WTC11 (cell line): ENCODE measurements around the gene HIPK2. TPM values are rescaled to one million over a fixed set of nuclear protein-coding genes. Genes with fewer than 3 reads are reported as not detected.
A peak's percentile ranks its signal among the peaks of the same experiment; 100 is the strongest.

ENCODE experiments used
- ATAC-seq: fragments of 200-7000 bp; cut with Tn5 transposase; 2 replicates; pipeline ENCODE4 v1.10.0; 2021; ENCODE audit warnings: mild to moderate bottlenecking, moderate library complexity
- CTCF ChIA-PET: fragments of 300-600 bp; sonication (Branson Sonifier 250); formaldehyde crosslinking; loops from one replicate; lab custom pipeline; 2021; ENCODE audit warnings: antibody characterized with exemption; lab: Charles Lee
- POLR2A ChIA-PET: fragments of 350-600 bp; sonication (Branson Sonifier 250); formaldehyde crosslinking; loops from one replicate; lab custom pipeline; 2021; ENCODE audit warnings: antibody characterized with exemption; lab: Charles Lee
- DNase-seq: peaks from one replicate; pipeline ENCODE4 v3.0.0; 2021; ENCODE audit warnings: low spot score
- H3K27ac Mint-ChIP-seq: 2 replicates; pipeline ENCODE4 v1.8.0; 2021; ENCODE audit warnings: mixed read lengths
- H3K27me3 Mint-ChIP-seq: 2 replicates; pipeline ENCODE4 v1.8.0; 2021; ENCODE audit warnings: low read depth, mild to moderate bottlenecking, moderate library complexity, mixed read lengths
- H3K36me3 Mint-ChIP-seq: 2 replicates; pipeline ENCODE4 v1.8.0; 2021; ENCODE audit warnings: mixed read lengths
- H3K4me1 Mint-ChIP-seq: 2 replicates; pipeline ENCODE4 v1.8.0; 2022; ENCODE audit warnings: mixed read lengths
- H3K4me3 Mint-ChIP-seq: 2 replicates; pipeline ENCODE4 v1.8.0; 2021; ENCODE audit warnings: mild to moderate bottlenecking, moderate library complexity, mixed read lengths
- H3K9me3 Mint-ChIP-seq: 2 replicates; pipeline ENCODE4 v1.8.0; 2021; ENCODE audit warnings: mixed read lengths
- AFF4 ChIP-seq: sonication (generic); formaldehyde crosslinking; IDR thresholded peaks from 2 replicates; pipeline ENCODE4 v1.8.1; 2023; ENCODE audit warnings: mild to moderate bottlenecking, missing genetic modification reagents, borderline replicate concordance
- ATF1 ChIP-seq: sonication (generic); formaldehyde crosslinking; IDR thresholded peaks from 2 replicates; pipeline ENCODE4 v1.8.1; 2023; ENCODE audit warnings: mild to moderate bottlenecking, moderate library complexity, missing genetic modification reagents
- CBFB ChIP-seq: sonication (generic); formaldehyde crosslinking; IDR thresholded peaks from 2 replicates; pipeline ENCODE4 v1.8.1; 2022; ENCODE audit warnings: mild to moderate bottlenecking, low read depth, missing genetic modification reagents
- CREB1 ChIP-seq: sonication (generic); formaldehyde crosslinking; IDR thresholded peaks from 2 replicates; pipeline ENCODE4 v1.8.0; 2023; ENCODE audit warnings: mild to moderate bottlenecking, missing genetic modification reagents
- CREM ChIP-seq: sonication (generic); formaldehyde crosslinking; IDR thresholded peaks from 2 replicates; pipeline ENCODE4 v1.8.1; 2022; ENCODE audit warnings: mild to moderate bottlenecking, missing genetic modification reagents, moderate library complexity
- EMX1 ChIP-seq: fragments of 250-450 bp; sonication (Bioruptor Pico); IDR thresholded peaks from 2 replicates; pipeline ENCODE4 v1.8.0; 2021; ENCODE audit warnings: mild to moderate bottlenecking
- FOXK1 ChIP-seq: sonication (generic); formaldehyde crosslinking; IDR thresholded peaks from 2 replicates; pipeline ENCODE4 v1.8.0; 2022; ENCODE audit warnings: mild to moderate bottlenecking, moderate library complexity, missing genetic modification reagents
- GABPB1 ChIP-seq: sonication (generic); formaldehyde crosslinking; IDR thresholded peaks from 2 replicates; pipeline ENCODE4 v1.8.1; 2023; ENCODE audit warnings: mild to moderate bottlenecking, missing genetic modification reagents
- HMGA2 ChIP-seq: fragments of 250-450 bp; sonication (Bioruptor Pico); IDR thresholded peaks from 2 replicates; pipeline ENCODE4 v1.4.0; 2021; ENCODE audit warnings: mild to moderate bottlenecking, moderate library complexity
- NFATC4 ChIP-seq: fragments of 250-450 bp; sonication (Bioruptor Pico); IDR thresholded peaks from 2 replicates; pipeline ENCODE4 v1.9.0; 2021; ENCODE audit warnings: mild to moderate bottlenecking
- NR3C1 ChIP-seq: sonication (generic); formaldehyde crosslinking; conservative IDR thresholded peaks from 2 replicates; pipeline ENCODE4 v1.8.1; 2023; ENCODE audit warnings: low read depth, mild to moderate bottlenecking, missing genetic modification reagents
- ZNF121 ChIP-seq: sonication (generic); formaldehyde crosslinking; IDR thresholded peaks from 2 replicates; pipeline ENCODE4 v1.8.0; 2023; ENCODE audit warnings: missing genetic modification reagents
- ZNF232 ChIP-seq: sonication (generic); formaldehyde crosslinking; IDR thresholded peaks from 2 replicates; pipeline ENCODE4 v1.8.0; 2022; ENCODE audit warnings: mild to moderate bottlenecking, missing genetic modification reagents
- ZNF671 ChIP-seq: fragments of 250-450 bp; sonication (Bioruptor Pico); IDR thresholded peaks from 2 replicates; pipeline ENCODE4 v1.8.0; 2021; ENCODE audit warnings: mild to moderate bottlenecking
- total RNA-seq: library from RNA; stranded (reverse); gene quantifications from 3 replicates; pipeline ENCODE4 v1.2.3, GENCODE V29; 2021
- TF ChIP-seq, protein P1 (sequence below): sonication (generic); formaldehyde crosslinking; IDR thresholded peaks from 2 replicates; pipeline ENCODE4 v1.8.0; 2022; ENCODE audit warnings: missing genetic modification reagents
- TF ChIP-seq, protein P2 (sequence below): sonication (generic); formaldehyde crosslinking; IDR thresholded peaks from 2 replicates; pipeline ENCODE4 v1.8.1; 2023; ENCODE audit warnings: mild to moderate bottlenecking, moderate library complexity, missing genetic modification reagents
- TF ChIP-seq, protein P3 (sequence below): fragments of 250-450 bp; sonication (Bioruptor Pico); IDR thresholded peaks from 2 replicates; pipeline ENCODE4 v1.9.0; 2021; ENCODE audit warnings: mild to moderate bottlenecking
- TF ChIP-seq, protein P4 (sequence below): sonication (generic); formaldehyde crosslinking; IDR thresholded peaks from 2 replicates; pipeline ENCODE4 v1.8.1; 2023; ENCODE audit warnings: mild to moderate bottlenecking, missing genetic modification reagents
- TF ChIP-seq, protein P5 (sequence below): fragments of 250-450 bp; sonication (Bioruptor Pico); IDR thresholded peaks from 2 replicates; pipeline ENCODE4 v1.8.0; 2021; ENCODE audit warnings: mild to moderate bottlenecking

The HIPK2 gene
- total RNA-seq, 1 experiment from 2014 or later, result 25.3 TPM

DNA sequence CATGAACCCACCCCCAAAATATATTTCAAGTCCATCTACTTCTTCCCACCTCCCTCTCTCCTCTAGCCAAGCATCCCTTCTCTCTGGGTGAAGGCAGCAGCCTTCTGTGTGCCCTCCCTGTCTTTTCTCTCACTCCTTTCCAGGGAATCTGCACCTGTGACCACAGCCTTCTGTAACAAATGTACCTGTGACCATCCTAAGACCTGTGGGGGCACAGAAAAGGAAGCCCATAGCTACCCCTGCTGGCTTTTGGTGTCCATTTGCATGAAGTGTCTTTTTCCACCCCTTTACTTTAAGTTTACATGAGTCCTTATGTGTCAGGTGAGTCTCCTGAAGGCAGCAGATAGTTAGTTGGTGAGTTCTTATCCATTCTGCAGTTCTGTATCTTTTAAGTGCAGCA, 49.2 kb upstream of the HIPK2 start:
- DNase-seq, result no peak
- Mint-ChIP-seq H3K27ac (no peak overlapping the region), H3K36me3 (no peaks in the 10 kb centered on the region), H3K27me3 (no peaks in the 10 kb centered on the region; the same call in 1 of the 2 replicates), H3K4me1 (peaks cover 15% of the 10 kb centered on the region), H3K4me3 (no peak overlapping the region), H3K9me3 (no peaks in the 10 kb centered on the region)
- ChIA-PET POLR2A (no interaction called here), CTCF (interaction anchor here (1.6 kb wide), 1 partner anchor 324 kb away, joined by 3 read pairs; no protein-coding TSS in a partner anchor)
- peak; percentile 56 for ATAC-seq
- TF ChIP-seq, protein P1, sequence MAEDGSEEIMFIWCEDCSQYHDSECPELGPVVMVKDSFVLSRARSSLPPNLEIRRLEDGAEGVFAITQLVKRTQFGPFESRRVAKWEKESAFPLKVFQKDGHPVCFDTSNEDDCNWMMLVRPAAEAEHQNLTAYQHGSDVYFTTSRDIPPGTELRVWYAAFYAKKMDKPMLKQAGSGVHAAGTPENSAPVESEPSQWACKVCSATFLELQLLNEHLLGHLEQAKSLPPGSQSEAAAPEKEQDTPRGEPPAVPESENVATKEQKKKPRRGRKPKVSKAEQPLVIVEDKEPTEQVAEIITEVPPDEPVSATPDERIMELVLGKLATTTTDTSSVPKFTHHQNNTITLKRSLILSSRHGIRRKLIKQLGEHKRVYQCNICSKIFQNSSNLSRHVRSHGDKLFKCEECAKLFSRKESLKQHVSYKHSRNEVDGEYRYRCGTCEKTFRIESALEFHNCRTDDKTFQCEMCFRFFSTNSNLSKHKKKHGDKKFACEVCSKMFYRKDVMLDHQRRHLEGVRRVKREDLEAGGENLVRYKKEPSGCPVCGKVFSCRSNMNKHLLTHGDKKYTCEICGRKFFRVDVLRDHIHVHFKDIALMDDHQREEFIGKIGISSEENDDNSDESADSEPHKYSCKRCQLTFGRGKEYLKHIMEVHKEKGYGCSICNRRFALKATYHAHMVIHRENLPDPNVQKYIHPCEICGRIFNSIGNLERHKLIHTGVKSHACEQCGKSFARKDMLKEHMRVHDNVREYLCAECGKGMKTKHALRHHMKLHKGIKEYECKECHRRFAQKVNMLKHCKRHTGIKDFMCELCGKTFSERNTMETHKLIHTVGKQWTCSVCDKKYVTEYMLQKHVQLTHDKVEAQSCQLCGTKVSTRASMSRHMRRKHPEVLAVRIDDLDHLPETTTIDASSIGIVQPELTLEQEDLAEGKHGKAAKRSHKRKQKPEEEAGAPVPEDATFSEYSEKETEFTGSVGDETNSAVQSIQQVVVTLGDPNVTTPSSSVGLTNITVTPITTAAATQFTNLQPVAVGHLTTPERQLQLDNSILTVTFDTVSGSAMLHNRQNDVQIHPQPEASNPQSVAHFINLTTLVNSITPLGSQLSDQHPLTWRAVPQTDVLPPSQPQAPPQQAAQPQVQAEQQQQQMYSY (CRISPR knock-in tag), result no peak
- TF ChIP-seq EMX1 (CRISPR knock-in tag) (no peak), AFF4 (CRISPR knock-in tag) (no peak)

- POLR2A ChIA-PET, result no interaction called here
- CTCF ChIA-PET, result interaction anchor here (1.0 to 1.6 kb wide), 2 partner anchors 180 to 323 kb away, joined by 3 to 4 read pairs; no protein-coding TSS in a partner anchor
- TF ChIP-seq ZNF232 (no peak), CBFB (CRISPR knock-in tag) (no peak), FOXK1 (CRISPR knock-in tag) (no peak), ATF1 (CRISPR knock-in tag) (no peak), ZNF121 (CRISPR knock-in tag) (no peak), NFATC4 (CRISPR knock-in tag) (no peak), GABPB1 (CRISPR knock-in tag) (no peak), ZNF671 (CRISPR knock-in tag) (no peak), NR3C1 (no peak), HMGA2 (no peak), CREB1 (CRISPR knock-in tag) (no peak), CREM (CRISPR knock-in tag) (no peak)
- TF ChIP-seq, protein P1 (CRISPR knock-in tag), result no peak
- TF ChIP-seq, protein P2, sequence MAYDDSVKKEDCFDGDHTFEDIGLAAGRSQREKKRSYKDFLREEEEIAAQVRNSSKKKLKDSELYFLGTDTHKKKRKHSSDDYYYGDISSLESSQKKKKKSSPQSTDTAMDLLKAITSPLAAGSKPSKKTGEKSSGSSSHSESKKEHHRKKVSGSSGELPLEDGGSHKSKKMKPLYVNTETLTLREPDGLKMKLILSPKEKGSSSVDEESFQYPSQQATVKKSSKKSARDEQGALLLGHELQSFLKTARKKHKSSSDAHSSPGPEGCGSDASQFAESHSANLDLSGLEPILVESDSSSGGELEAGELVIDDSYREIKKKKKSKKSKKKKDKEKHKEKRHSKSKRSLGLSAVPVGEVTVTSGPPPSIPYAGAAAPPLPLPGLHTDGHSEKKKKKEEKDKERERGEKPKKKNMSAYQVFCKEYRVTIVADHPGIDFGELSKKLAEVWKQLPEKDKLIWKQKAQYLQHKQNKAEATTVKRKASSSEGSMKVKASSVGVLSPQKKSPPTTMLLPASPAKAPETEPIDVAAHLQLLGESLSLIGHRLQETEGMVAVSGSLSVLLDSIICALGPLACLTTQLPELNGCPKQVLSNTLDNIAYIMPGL, result no peak
- TF ChIP-seq, protein P3, sequence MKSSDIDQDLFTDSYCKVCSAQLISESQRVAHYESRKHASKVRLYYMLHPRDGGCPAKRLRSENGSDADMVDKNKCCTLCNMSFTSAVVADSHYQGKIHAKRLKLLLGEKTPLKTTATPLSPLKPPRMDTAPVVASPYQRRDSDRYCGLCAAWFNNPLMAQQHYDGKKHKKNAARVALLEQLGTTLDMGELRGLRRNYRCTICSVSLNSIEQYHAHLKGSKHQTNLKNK (CRISPR knock-in tag), result no peak
- TF ChIP-seq, protein P4, sequence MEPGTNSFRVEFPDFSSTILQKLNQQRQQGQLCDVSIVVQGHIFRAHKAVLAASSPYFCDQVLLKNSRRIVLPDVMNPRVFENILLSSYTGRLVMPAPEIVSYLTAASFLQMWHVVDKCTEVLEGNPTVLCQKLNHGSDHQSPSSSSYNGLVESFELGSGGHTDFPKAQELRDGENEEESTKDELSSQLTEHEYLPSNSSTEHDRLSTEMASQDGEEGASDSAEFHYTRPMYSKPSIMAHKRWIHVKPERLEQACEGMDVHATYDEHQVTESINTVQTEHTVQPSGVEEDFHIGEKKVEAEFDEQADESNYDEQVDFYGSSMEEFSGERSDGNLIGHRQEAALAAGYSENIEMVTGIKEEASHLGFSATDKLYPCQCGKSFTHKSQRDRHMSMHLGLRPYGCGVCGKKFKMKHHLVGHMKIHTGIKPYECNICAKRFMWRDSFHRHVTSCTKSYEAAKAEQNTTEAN, result no peak
- TF ChIP-seq, protein P5, sequence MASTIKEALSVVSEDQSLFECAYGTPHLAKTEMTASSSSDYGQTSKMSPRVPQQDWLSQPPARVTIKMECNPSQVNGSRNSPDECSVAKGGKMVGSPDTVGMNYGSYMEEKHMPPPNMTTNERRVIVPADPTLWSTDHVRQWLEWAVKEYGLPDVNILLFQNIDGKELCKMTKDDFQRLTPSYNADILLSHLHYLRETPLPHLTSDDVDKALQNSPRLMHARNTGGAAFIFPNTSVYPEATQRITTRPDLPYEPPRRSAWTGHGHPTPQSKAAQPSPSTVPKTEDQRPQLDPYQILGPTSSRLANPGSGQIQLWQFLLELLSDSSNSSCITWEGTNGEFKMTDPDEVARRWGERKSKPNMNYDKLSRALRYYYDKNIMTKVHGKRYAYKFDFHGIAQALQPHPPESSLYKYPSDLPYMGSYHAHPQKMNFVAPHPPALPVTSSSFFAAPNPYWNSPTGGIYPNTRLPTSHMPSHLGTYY, result no peak
- DNase-seq (no peak), ATAC-seq (no peak)
- Mint-ChIP-seq H3K4me3 (no peak overlapping the region), H3K9me3 (no peaks in the 10 kb centered on the region), H3K36me3 (no peaks in the 10 kb centered on the region), H3K4me1 (peaks cover 13% of the 10 kb centered on the region), H3K27ac (no peak overlapping the region), H3K27me3 (no peaks in the 10 kb centered on the region; the same call in 1 of the 2 replicates)
Measured at GRCh38 chr7:139825666-139826290, 48.0 kb upstream of the HIPK2 start.
